ENCODE results near the gene NIPBL.

GRCh38 chr5:37056762-37057161, 180.2 kb downstream of the NIPBL start:
- no peak for TF ChIP-seq CTCF (IDR thresholded peaks at IDR 0.05)
- TF ChIP-seq SIN3A (IDR thresholded peaks at IDR 0.05; ENCODE audit: borderline replicate concordance, low read depth, low read length): no peak
- TF ChIP-seq EP300 (IDR thresholded peaks at IDR 0.05; ENCODE audit: borderline replicate concordance in 1 of 2, low read depth in 1 of 2, low read length in 1 of 2): no peak
- TF ChIP-seq GATA2 (CRISPR knock-in tag; IDR thresholded peaks at IDR 0.05): no peak
- no peak for TF ChIP-seq RCOR1 (IDR thresholded peaks at IDR 0.05; ENCODE audit: low read length)
- no peak for TF ChIP-seq FOXM1 (IDR thresholded peaks at IDR 0.05; ENCODE audit: low read depth)
- no peak for TF ChIP-seq YY1 (IDR thresholded peaks at IDR 0.05; ENCODE audit: low read depth)
- TF ChIP-seq POLR2AphosphoS5 (IDR thresholded peaks at IDR 0.05; ENCODE audit: low read depth, low read length): no peak
- TF ChIP-seq CHD2 (IDR thresholded peaks at IDR 0.05; ENCODE audit: low read length, partially characterized antibody): no peak
- no peak for TF ChIP-seq MXI1 (IDR thresholded peaks at IDR 0.05; ENCODE audit: low read depth, low read length)
- no peak for TF ChIP-seq ZBTB33 (IDR thresholded peaks at IDR 0.05; ENCODE audit: borderline replicate concordance, low read depth)

Measured in SK-N-SH (cell line).